B cell (primary cell): ENCODE measurements around the gene GPR143.

Source experiments
- CTCF ChIP-seq: fragments of 200-600 bp; IDR thresholded peaks from one replicate; pipeline ENCODE4 v1.8.0; 2022; ENCODE audit warnings: antibody characterized with exemption, mild to moderate bottlenecking
- EZH2 ChIP-seq: IDR thresholded peaks from 2 replicates; pipeline ENCODE4 v1.6.1; 2012; ENCODE audit warnings: borderline replicate concordance, low read depth, mild to moderate bottlenecking, moderate library complexity, low read length; ENCODE audit not compliant: insufficient read depth, poor library complexity, severe bottlenecking

- TF ChIP-seq CTCF (no peak), EZH2 (no peak)
These were observed 83.2 kb downstream of the GPR143 start for GRCh38 chrX:9682456-9682855.
